ENCODE measurements around the gene ZRANB2.

The ZRANB2 gene

DNA sequence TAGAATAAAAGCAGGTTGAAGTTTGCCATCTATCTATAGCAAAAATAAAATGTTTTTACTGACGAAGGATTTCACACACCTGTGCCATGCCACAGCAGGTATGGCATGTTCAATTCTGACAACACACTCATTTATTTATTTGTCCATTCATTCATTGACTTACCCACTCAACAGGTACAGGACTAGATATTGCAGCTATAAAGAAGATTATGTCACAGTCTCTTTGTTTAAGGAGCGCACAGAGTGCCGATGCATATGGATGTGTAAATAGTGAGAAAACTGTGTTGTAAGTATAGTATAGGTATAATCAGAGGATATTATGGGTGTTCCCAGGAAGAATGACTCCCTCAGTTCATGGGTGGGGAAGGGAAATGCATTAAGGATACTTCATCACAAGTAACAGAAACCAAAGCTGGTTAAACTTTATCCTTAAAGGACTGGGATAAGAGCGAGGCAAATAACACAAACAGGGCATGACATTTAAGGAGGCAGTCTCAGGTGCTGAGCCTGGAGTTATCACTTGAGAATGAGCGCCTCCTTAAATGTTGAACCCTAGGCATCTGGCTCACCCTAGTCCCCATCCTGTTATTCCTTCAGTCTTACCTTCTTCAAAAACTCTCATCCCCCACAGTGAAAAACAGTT lies 7.9 kb upstream of the ZRANB2 start:
- H3K9ac ChIP-seq (ENCODE audit: low read length): no peak overlapping the region
- no peak overlapping the region for H4K5ac ChIP-seq (ENCODE audit: low read length)
- no peak overlapping the region for H2BK120ac ChIP-seq (ENCODE audit: low read depth, low read length)
- H3K18ac ChIP-seq (ENCODE audit: low read length): no peak overlapping the region
- no peaks in the 10 kb centered on the region for H3K36me3 ChIP-seq (ENCODE audit: control insufficient read depth, insufficient read depth, low read length)
- no peak for DNase-seq
- H2BK15ac ChIP-seq (replicated peaks; ENCODE audit: low read depth): no peak overlapping the region
- no peak overlapping the region for H3K4ac ChIP-seq (ENCODE audit: low read depth, low read length)
- no peaks in the 10 kb centered on the region for H3K4me1 ChIP-seq (ENCODE audit: control insufficient read depth, low read depth, low read length)
- H2BK5ac ChIP-seq (ENCODE audit: low read length): no peak overlapping the region
- H2AK5ac ChIP-seq (ENCODE audit: low read length): no peak overlapping the region
- H3K27me3 ChIP-seq (ENCODE audit: insufficient read depth, low read length, poor library complexity): no peaks in the 10 kb centered on the region
- no peak overlapping the region for H3K4me3 ChIP-seq (ENCODE audit: low read length)
- no peak overlapping the region for H4K8ac ChIP-seq (ENCODE audit: low read depth, low read length)
- H3K4me2 ChIP-seq (ENCODE audit: low read length): no peak overlapping the region
- H3K79me1 ChIP-seq (ENCODE audit: low read length): no peaks in the 10 kb centered on the region
- no peak overlapping the region for H3K27ac ChIP-seq (ENCODE audit: low read depth, low read length)
- no peak overlapping the region for H3K56ac ChIP-seq (ENCODE audit: low read length)
- WGBS (ENCODE audit: extremely low coverage, insufficient coverage, low lambda C conversion rate): no CpG with 5 or more reads among the region's 5 CpGs
- H3K79me2 ChIP-seq (ENCODE audit: control insufficient read depth, insufficient read depth, low read length): no peaks in the 10 kb centered on the region
- H3K23ac ChIP-seq (ENCODE audit: low read length): no peak overlapping the region

DNA sequence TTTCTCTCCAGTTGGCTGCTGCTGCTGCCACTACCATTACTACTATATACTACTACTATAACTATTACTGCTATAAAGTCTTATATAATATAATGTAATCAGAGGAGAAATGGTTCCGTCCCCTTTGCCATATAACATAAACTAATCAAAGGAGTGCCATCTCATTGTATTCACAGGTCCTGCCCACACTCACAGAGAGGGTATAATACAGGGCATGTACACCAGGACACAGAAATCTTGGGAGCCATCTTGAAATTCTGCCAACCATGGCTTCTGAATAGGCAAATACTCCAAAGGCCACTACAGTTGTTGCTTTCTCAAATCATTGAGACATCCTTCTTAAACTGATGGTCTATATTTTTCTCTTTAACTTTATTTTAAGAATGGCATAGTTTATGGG lies 6.9 kb upstream of the ZRANB2 start:
- H3K4me2 ChIP-seq (ENCODE audit: low read length): no peak overlapping the region
- no peaks in the 10 kb centered on the region for H3K36me3 ChIP-seq (ENCODE audit: control insufficient read depth, insufficient read depth, low read length)
- H3K27ac ChIP-seq (ENCODE audit: low read depth, low read length): no peak overlapping the region
- no peaks in the 10 kb centered on the region for H3K4me1 ChIP-seq (ENCODE audit: control insufficient read depth, low read depth, low read length)
- no CpG with 5 or more reads among the region's 1 CpG for WGBS (ENCODE audit: extremely low coverage, insufficient coverage, low lambda C conversion rate)
- H3K56ac ChIP-seq (ENCODE audit: low read length): no peak overlapping the region
- no peak for DNase-seq
- H3K9ac ChIP-seq (ENCODE audit: low read length): no peak overlapping the region
- H3K4me3 ChIP-seq (ENCODE audit: low read length): no peak overlapping the region
- H4K8ac ChIP-seq (ENCODE audit: low read depth, low read length): no peak overlapping the region
- no peaks in the 10 kb centered on the region for H3K79me2 ChIP-seq (ENCODE audit: control insufficient read depth, insufficient read depth, low read length)
- no peaks in the 10 kb centered on the region for H3K27me3 ChIP-seq (ENCODE audit: insufficient read depth, low read length, poor library complexity)
- no peak overlapping the region for H3K23ac ChIP-seq (ENCODE audit: low read length)
- no peak overlapping the region for H2AK5ac ChIP-seq (ENCODE audit: low read length)
- H4K5ac ChIP-seq (ENCODE audit: low read length): no peak overlapping the region
- H2BK5ac ChIP-seq (ENCODE audit: low read length): no peak overlapping the region
- no peak overlapping the region for H2BK120ac ChIP-seq (ENCODE audit: low read depth, low read length)
- no peaks in the 10 kb centered on the region for H3K79me1 ChIP-seq (ENCODE audit: low read length)
- H3K18ac ChIP-seq (ENCODE audit: low read length): no peak overlapping the region
- no peak overlapping the region for H2BK15ac ChIP-seq (replicated peaks; ENCODE audit: low read depth)
- H3K4ac ChIP-seq (ENCODE audit: low read depth, low read length): no peak overlapping the region

- no peak overlapping the region for H3K4me2 ChIP-seq (ENCODE audit: low read length)
- no peaks in the 10 kb centered on the region for H3K79me1 ChIP-seq (ENCODE audit: low read length)
- H4K8ac ChIP-seq (ENCODE audit: low read depth, low read length): no peak overlapping the region
- no peaks in the 10 kb centered on the region for H3K79me2 ChIP-seq (ENCODE audit: control insufficient read depth, insufficient read depth, low read length)
- H3K23ac ChIP-seq (ENCODE audit: low read length): no peak overlapping the region
- H3K4ac ChIP-seq (ENCODE audit: low read depth, low read length): no peak overlapping the region
- no peak overlapping the region for H3K9ac ChIP-seq (ENCODE audit: low read length)
- no peak overlapping the region for H2AK5ac ChIP-seq (ENCODE audit: low read length)
- no peak overlapping the region for H4K5ac ChIP-seq (ENCODE audit: low read length)
- no peak overlapping the region for H2BK15ac ChIP-seq (replicated peaks; ENCODE audit: low read depth)
- no peaks in the 10 kb centered on the region for H3K4me1 ChIP-seq (ENCODE audit: control insufficient read depth, low read depth, low read length)
- no peak overlapping the region for H3K27ac ChIP-seq (ENCODE audit: low read depth, low read length)
- no peak overlapping the region for H3K56ac ChIP-seq (ENCODE audit: low read length)
- H3K27me3 ChIP-seq (ENCODE audit: insufficient read depth, low read length, poor library complexity): no peaks in the 10 kb centered on the region
- peak; percentile 46 for DNase-seq
- no peaks in the 10 kb centered on the region for H3K36me3 ChIP-seq (ENCODE audit: control insufficient read depth, insufficient read depth, low read length)
- no peak overlapping the region for H3K18ac ChIP-seq (ENCODE audit: low read length)
- H3K4me3 ChIP-seq (ENCODE audit: low read length): no peak overlapping the region
- H2BK120ac ChIP-seq (ENCODE audit: low read depth, low read length): no peak overlapping the region
- no peak overlapping the region for H2BK5ac ChIP-seq (ENCODE audit: low read length)
These were observed 6.2 kb upstream of the ZRANB2 start for GRCh38 chr1:71087060-71087459.

GRCh38 chr1:71086331-71086730 lies 5.5 kb upstream of the ZRANB2 start:
- H3K4me2 ChIP-seq (ENCODE audit: low read length): no peak overlapping the region
- no peaks in the 10 kb centered on the region for H3K79me1 ChIP-seq (ENCODE audit: low read length)
- H3K4me1 ChIP-seq (ENCODE audit: control insufficient read depth, low read depth, low read length): no peaks in the 10 kb centered on the region
- H3K36me3 ChIP-seq (ENCODE audit: control insufficient read depth, insufficient read depth, low read length): no peaks in the 10 kb centered on the region
- no peak overlapping the region for H3K4me3 ChIP-seq (ENCODE audit: low read length)
- H2AK5ac ChIP-seq (ENCODE audit: low read length): no peak overlapping the region
- no peak overlapping the region for H2BK120ac ChIP-seq (ENCODE audit: low read depth, low read length)
- no peak overlapping the region for H3K18ac ChIP-seq (ENCODE audit: low read length)
- no peaks in the 10 kb centered on the region for H3K27me3 ChIP-seq (ENCODE audit: insufficient read depth, low read length, poor library complexity)
- no peak overlapping the region for H3K9ac ChIP-seq (ENCODE audit: low read length)
- H4K8ac ChIP-seq (ENCODE audit: low read depth, low read length): no peak overlapping the region
- no peak overlapping the region for H3K27ac ChIP-seq (ENCODE audit: low read depth, low read length)
- H3K4ac ChIP-seq (ENCODE audit: low read depth, low read length): no peak overlapping the region
- H3K23ac ChIP-seq (ENCODE audit: low read length): no peak overlapping the region
- H2BK15ac ChIP-seq (replicated peaks; ENCODE audit: low read depth): no peak overlapping the region
- no peak overlapping the region for H4K5ac ChIP-seq (ENCODE audit: low read length)
- H2BK5ac ChIP-seq (ENCODE audit: low read length): no peak overlapping the region
- no peak overlapping the region for H3K56ac ChIP-seq (ENCODE audit: low read length)
- WGBS (ENCODE audit: extremely low coverage, insufficient coverage, low lambda C conversion rate): no CpG with 5 or more reads among the region's 1 CpG
- H3K79me2 ChIP-seq (ENCODE audit: control insufficient read depth, insufficient read depth, low read length): no peaks in the 10 kb centered on the region
- DNase-seq: no peak

- no peak overlapping the region for H3K23ac ChIP-seq (ENCODE audit: low read length)
- H2AK5ac ChIP-seq (ENCODE audit: low read length): no peak overlapping the region
- H2BK120ac ChIP-seq (ENCODE audit: low read depth, low read length): no peak overlapping the region
- no peak overlapping the region for H3K4me2 ChIP-seq (ENCODE audit: low read length)
- H3K4ac ChIP-seq (ENCODE audit: low read depth, low read length): no peak overlapping the region
- no peak overlapping the region for H3K56ac ChIP-seq (ENCODE audit: low read length)
- no peak overlapping the region for H4K8ac ChIP-seq (ENCODE audit: low read depth, low read length)
- no peak overlapping the region for H4K5ac ChIP-seq (ENCODE audit: low read length)
- H2BK5ac ChIP-seq (ENCODE audit: low read length): no peak overlapping the region
- DNase-seq: no peak
- no peak overlapping the region for H3K4me3 ChIP-seq (ENCODE audit: low read length)
- no peak overlapping the region for H3K18ac ChIP-seq (ENCODE audit: low read length)
- H3K36me3 ChIP-seq (ENCODE audit: control insufficient read depth, insufficient read depth, low read length): no peaks in the 10 kb centered on the region
- WGBS (ENCODE audit: extremely low coverage, insufficient coverage, low lambda C conversion rate): no CpG with 5 or more reads among the region's 2 CpGs
- H3K27me3 ChIP-seq (ENCODE audit: insufficient read depth, low read length, poor library complexity): no peaks in the 10 kb centered on the region
- H3K79me2 ChIP-seq (ENCODE audit: control insufficient read depth, insufficient read depth, low read length): peaks cover 18% of the 10 kb centered on the region
- H3K4me1 ChIP-seq (ENCODE audit: control insufficient read depth, low read depth, low read length): no peaks in the 10 kb centered on the region
- no peaks in the 10 kb centered on the region for H3K79me1 ChIP-seq (ENCODE audit: low read length)
- no peak overlapping the region for H3K9ac ChIP-seq (ENCODE audit: low read length)
- no peak overlapping the region for H3K27ac ChIP-seq (ENCODE audit: low read depth, low read length)
- H2BK15ac ChIP-seq (replicated peaks; ENCODE audit: low read depth): no peak overlapping the region
These were observed 2.4 kb upstream of the ZRANB2 start for GRCh38 chr1:71083271-71083670.

- no peak overlapping the region for H2BK5ac ChIP-seq (ENCODE audit: low read length)
- no peak overlapping the region for H3K4me3 ChIP-seq (ENCODE audit: low read length)
- H3K56ac ChIP-seq (ENCODE audit: low read length): no peak overlapping the region
- no peak overlapping the region for H3K27ac ChIP-seq (ENCODE audit: low read depth, low read length)
- peak; percentile 39 for DNase-seq
- no peak overlapping the region for H4K8ac ChIP-seq (ENCODE audit: low read depth, low read length)
- H3K4ac ChIP-seq (ENCODE audit: low read depth, low read length): no peak overlapping the region
- H3K23ac ChIP-seq (ENCODE audit: low read length): no peak overlapping the region
- no CpG with 5 or more reads among the region's 7 CpGs for WGBS (ENCODE audit: extremely low coverage, insufficient coverage, low lambda C conversion rate)
- H3K79me2 ChIP-seq (ENCODE audit: control insufficient read depth, insufficient read depth, low read length): peaks cover 21% of the 10 kb centered on the region
- H3K79me1 ChIP-seq (ENCODE audit: low read length): no peaks in the 10 kb centered on the region
- H3K4me2 ChIP-seq (ENCODE audit: low read length): no peak overlapping the region
- H3K36me3 ChIP-seq (ENCODE audit: control insufficient read depth, insufficient read depth, low read length): no peaks in the 10 kb centered on the region
- no peak overlapping the region for H2AK5ac ChIP-seq (ENCODE audit: low read length)
- no peak overlapping the region for H3K18ac ChIP-seq (ENCODE audit: low read length)
- H3K4me1 ChIP-seq (ENCODE audit: control insufficient read depth, low read depth, low read length): no peaks in the 10 kb centered on the region
- no peak overlapping the region for H2BK120ac ChIP-seq (ENCODE audit: low read depth, low read length)
- no peak overlapping the region for H2BK15ac ChIP-seq (replicated peaks; ENCODE audit: low read depth)
- H3K9ac ChIP-seq (ENCODE audit: low read length): no peak overlapping the region
- no peaks in the 10 kb centered on the region for H3K27me3 ChIP-seq (ENCODE audit: insufficient read depth, low read length, poor library complexity)
- H4K5ac ChIP-seq (ENCODE audit: low read length): peak overlapping the region; percentile 10
These were observed 854 bp upstream of the ZRANB2 start for GRCh38 chr1:71081697-71082080.

Data from mesendoderm (in vitro differentiated cells).